Erythroblast (primary cell): Measurements from ENCODE around the gene XCL1.

Source experiments
- DNase-seq, 2 experiments: peaks; one replicate each; lab custom pipeline; 2025; lab: John Stamatoyannopoulos, UW
- GATA1 ChIP-seq: IDR thresholded peaks from 2 replicates; pipeline ENCODE4 v1.6.1; 2011; ENCODE audit warnings: low read depth, mild to moderate bottlenecking, control low read depth, low read length, moderate library complexity
- POLR2A ChIP-seq: IDR thresholded peaks from 2 replicates; pipeline ENCODE4 v1.6.1; 2011; ENCODE audit warnings: mild to moderate bottlenecking, low read length

The XCL1 gene

GRCh38 chr1:168605443-168605842, 29.0 kb downstream of the XCL1 start:
- TF ChIP-seq POLR2A: no peak
- no peak for TF ChIP-seq GATA1
- no peak for DNase-seq

- TF ChIP-seq POLR2A (no peak), GATA1 (no peak)
- no peak for DNase-seq
These were observed 29.7 kb downstream of the XCL1 start for GRCh38 chr1:168606096-168606495.

GRCh38 chr1:168607872-168608428, 31.5 kb downstream of the XCL1 start:
- DNase-seq: no peak
- TF ChIP-seq GATA1 (no peak), POLR2A (no peak)

- TF ChIP-seq POLR2A (no peak), GATA1 (no peak)
- DNase-seq: no peak
These were observed 32.7 kb downstream of the XCL1 start for GRCh38 chr1:168608796-168609715.

- no peak for TF ChIP-seq POLR2A
- no peak for TF ChIP-seq GATA1
- DNase-seq: no peak
These were observed 33.5 kb downstream of the XCL1 start for GRCh38 chr1:168609741-168610510.

GRCh38 chr1:168613038-168613451, 36.6 kb downstream of the XCL1 start:
- TF ChIP-seq POLR2A: no peak
- no peak for TF ChIP-seq GATA1

GRCh38 chr1:168613691-168614231, 37.4 kb downstream of the XCL1 start:
- no peak for TF ChIP-seq GATA1
- no peak for TF ChIP-seq POLR2A
- no peak for DNase-seq

More at GRCh38 chr1:168613038-168613451, 36.6 kb downstream of the XCL1 start:
- no peak for DNase-seq

GRCh38 chr1:168614235-168614634, 37.8 kb downstream of the XCL1 start:
- no peak for DNase-seq

GRCh38 chr1:168615965-168616364, 39.6 kb downstream of the XCL1 start:
- no peak for DNase-seq
- no peak for TF ChIP-seq GATA1
- TF ChIP-seq POLR2A: no peak

More at GRCh38 chr1:168614235-168614634, 37.8 kb downstream of the XCL1 start:
- TF ChIP-seq GATA1 (no peak), POLR2A (no peak)

GRCh38 chr1:168617974-168618750, 41.8 kb downstream of the XCL1 start:
- TF ChIP-seq POLR2A (no peak), GATA1 (no peak)
- DNase-seq: no peak

GRCh38 chr1:168618886-168619285, 42.5 kb downstream of the XCL1 start:
- TF ChIP-seq GATA1: no peak
- no peak for TF ChIP-seq POLR2A

GRCh38 chr1:168621356-168621755, 45.0 kb downstream of the XCL1 start:
- no peak for DNase-seq
- TF ChIP-seq GATA1 (no peak), POLR2A (no peak)

More at GRCh38 chr1:168618886-168619285, 42.5 kb downstream of the XCL1 start:
- DNase-seq: no peak
